A549 treated with RU486 at 1 μM for 4 hours (cell line): Measurements from ENCODE around the gene PURB. TPM values are rescaled to one million over a fixed set of nuclear protein-coding genes. Genes with fewer than 3 reads are reported as not detected.

ENCODE experiments used
- total RNA-seq: library from RNA; stranded (reverse); fragments of 200-300 nt; extraction: Qiagen RNA extraction; gene quantifications from 5 replicates; pipeline ENCODE4 v1.2.3, GENCODE V29; 2022; ENCODE audit warnings: low read depth

PURB gene
- 6.1 to 12.7 TPM (median 11.9 TPM) in 5 replicates for total RNA-seq

GRCh38 chr7:44885394-44886317 lies at the start of gene PURB:
TSS of gene PURB (minus strand) at chr7:44885530. CDS start at chr7:44885348, 182 bp downstream.

GRCh38 chr7:44847920-44848634 lies 37.3 kb downstream of the PURB start, which contains the start of gene H2AZ2:
TSS of gene H2AZ2 (minus strand) at chr7:44848087. CDS start at chr7:44847971, 116 bp downstream.

Other genes with a start within 250 kb of the PURB start
- gene ZMIZ2, start 136.7 kb downstream of the PURB start, total RNA-seq = 21.0 to 36.2 TPM (median 30.9 TPM) in 5 replicates
- 4,931 to 6,299 TPM (median 5,230 TPM) in 5 replicates for gene PPIA, start 88.8 kb downstream of the PURB start, total RNA-seq
- gene H2AZ2, start 37.4 kb downstream of the PURB start, total RNA-seq = 216 to 267 TPM (median 250 TPM) in 5 replicates
- 0.07 to 0.20 TPM (median 0.13 TPM) in 5 replicates for gene MYO1G, start 93.5 kb upstream of the PURB start, total RNA-seq
- gene CCM2, start 114.7 kb upstream of the PURB start, total RNA-seq = 30.0 to 45.2 TPM (median 41.6 TPM) in 5 replicates
- 0.12 to 0.48 TPM (median 0.29 TPM) in 5 replicates for gene NACAD, start 203.4 kb upstream of the PURB start, total RNA-seq
- gene TBRG4, start 226.2 kb upstream of the PURB start, total RNA-seq = 97.7 to 108 TPM (median 107 TPM) in 5 replicates